Hematopoietic multipotent progenitor cell treated with erythropoietin and hydrocortisone succinate and interleukin-3 and kit ligand, for 17 days (in vitro differentiated cells): ENCODE measurements around the gene TMEM181.

Source experiments
- DNase-seq: peaks from one replicate; pipeline ENCODE4 v3.0.0-alpha.2; 2015; ENCODE audit warnings: low spot score

TMEM181 gene

DNA sequence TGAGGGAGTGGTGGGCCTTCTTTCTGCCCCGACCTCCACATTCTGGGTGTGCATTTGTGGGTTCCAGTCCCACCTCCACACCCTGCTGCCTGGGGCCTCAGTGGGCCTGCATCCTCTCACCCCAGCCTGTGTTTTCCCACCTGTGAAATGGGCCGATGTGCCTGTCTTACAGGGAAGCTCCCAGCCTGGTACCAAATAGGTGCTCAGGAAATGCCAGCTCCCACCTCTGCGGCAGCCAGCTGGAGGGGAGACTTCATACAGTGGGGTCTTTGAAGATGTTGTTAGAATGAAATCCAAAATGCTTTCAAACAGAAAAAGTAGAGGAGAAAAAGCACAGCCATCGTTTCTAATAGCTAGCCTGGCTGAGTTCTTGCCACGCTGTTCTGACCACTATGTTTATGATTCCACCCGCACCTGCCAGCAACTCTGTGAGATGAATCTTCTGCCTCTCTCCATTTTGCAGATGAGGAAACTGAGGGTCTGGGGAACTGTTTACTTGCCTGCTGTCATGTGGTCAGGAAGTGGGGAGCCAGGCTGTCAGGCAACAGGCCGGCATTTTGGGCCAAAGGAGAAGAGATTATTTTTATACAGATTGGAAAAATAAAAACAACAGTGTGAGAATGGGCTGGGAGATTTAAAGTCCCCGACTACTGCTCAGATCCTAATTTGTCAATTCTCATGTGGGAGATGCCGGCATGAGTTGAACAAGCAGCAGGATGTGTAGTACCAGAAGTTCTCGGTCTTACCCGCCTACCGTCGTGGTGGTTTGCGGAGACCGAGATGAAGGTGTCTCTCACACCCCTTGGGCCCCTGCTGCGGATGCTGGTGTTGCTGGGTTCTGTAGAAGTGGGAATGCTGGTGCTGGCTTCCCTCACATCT lies 4.6 kb downstream of the TMEM181 start:
- no peak for DNase-seq

DNA sequence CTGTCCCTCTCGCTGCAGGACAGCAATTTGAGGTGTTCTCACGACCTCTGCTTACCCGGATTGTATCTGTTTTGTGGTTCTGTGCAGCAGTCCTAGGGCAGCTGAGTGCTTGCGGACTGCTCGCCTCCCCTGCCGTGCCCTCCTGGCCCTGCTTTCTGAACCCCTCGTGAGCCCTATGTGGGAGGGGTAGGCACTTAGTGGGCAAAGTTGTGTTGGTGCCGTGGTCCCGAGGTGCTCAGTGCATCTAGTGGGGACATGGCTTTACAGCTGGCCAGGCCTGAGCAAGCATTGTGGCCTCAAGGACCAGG lies 5.2 kb downstream of the TMEM181 start:
- no peak for DNase-seq

- no peak for DNase-seq
Measured at GRCh38 chr6:158565482-158566040, 5.7 kb downstream of the TMEM181 start.

GRCh38 chr6:158566207-158566818 lies 6.4 kb downstream of the TMEM181 start:
- no peak for DNase-seq

DNA sequence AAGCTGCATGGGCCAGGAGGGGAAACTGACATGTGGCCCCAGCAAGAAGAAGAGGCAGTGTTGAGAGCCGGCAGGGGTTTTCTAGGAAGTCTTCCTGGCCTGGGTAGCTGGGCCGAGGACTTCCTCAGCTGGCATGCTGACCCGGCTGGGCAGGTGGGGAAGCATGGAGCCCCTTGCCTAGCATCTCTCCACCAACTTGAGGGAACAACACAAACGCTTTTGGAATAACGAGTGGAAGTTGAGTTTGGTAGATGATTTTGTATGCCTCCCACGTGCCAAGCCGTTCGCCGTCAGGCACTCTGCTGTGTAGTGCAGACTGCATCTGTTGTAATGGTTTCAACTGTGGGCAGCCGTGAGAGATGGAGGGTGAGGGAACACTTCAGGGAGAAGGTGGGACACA lies 7.3 kb downstream of the TMEM181 start:
- DNase-seq = no peak

GRCh38 chr6:158567871-158568401 lies 8.0 kb downstream of the TMEM181 start:
- DNase-seq = no peak

DNA sequence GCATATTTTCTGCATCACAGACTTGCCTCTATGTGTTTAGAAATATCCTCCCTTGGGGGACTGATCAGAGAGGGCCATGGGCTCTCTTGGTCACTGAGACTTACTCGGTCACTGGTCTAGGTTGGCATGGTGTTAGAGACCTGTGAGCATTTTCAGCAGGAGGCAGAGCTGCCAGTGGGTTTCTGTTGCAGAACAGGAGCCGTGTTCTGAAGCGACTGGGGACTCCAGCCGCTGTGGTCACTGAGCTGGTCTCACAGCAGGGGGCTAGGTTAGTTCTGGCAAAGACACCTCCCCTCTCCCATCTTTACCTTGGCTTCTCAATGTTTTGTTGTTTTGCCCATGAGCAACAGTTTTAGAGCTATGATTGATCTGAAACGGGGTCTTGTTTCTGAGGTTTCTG lies 8.7 kb downstream of the TMEM181 start:
- no peak for DNase-seq

- no peak for DNase-seq
Measured at GRCh38 chr6:158569036-158569435, 9.1 kb downstream of the TMEM181 start.

GRCh38 chr6:158570681-158570962 lies 10.7 kb downstream of the TMEM181 start:
- no peak for DNase-seq

DNA sequence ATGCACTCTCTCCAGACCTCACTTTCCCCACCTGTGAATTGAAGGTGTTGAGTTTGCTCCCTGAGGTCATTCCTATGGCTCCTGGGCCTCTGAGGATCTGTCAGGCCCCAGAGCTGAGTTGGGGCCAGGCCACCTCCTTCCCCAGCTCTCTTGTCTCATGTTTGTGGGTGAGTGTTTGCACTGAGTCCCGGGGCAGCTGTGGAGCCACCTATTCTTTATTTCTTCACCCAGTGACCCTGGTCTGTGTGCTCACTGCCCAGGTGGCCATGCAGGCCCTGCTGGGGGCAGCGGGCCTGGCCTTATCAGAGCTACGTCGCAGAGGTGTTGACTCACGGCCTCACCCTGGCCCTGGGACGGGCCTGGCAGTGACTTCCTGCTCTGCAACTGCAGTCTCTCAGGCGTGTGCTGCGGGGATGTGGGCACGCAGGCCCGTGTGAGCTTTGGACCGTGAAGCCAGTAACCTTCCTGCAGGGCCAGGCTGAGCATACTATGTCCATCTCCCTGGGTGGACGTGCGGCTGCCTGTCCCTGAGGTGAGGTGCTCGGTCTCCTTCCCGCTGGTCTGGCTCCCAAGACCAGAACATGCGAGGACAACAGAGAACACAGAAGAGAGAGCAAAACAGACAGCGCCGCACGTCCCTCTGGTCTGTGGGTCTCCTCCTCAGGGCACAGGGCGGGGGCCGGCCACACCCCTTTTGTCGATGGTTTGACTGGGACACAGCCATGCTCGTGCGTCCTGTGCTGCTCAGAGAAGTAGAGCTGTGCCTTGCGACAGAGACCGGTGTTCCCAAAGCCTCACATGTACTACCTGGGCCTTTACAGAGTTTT lies 12.1 kb downstream of the TMEM181 start:
- DNase-seq = peak; percentile 23

- no peak for DNase-seq
Measured at GRCh38 chr6:158572653-158573541, 13.0 kb downstream of the TMEM181 start.

DNA sequence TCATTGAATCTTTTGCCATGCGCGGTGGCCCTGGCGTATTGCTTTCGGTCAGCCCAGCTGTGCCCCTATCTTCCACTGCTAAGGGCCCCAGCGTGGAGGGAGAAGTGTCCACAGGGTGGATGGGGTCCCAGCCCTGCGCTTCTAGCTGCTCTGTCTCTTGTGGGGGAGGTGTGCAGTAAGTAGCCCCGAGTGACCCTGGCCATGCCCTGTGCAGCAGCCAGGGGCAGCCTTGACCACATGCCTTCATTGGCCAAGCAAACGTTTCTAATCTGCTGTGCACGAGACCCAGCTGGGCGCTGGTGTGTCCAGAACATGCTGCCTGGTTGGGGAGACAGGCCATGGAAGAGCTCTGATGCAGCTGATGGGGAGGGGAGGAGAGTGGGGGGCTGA lies 13.6 kb downstream of the TMEM181 start:
- no peak for DNase-seq

- no peak for DNase-seq
Measured at GRCh38 chr6:158574800-158575199, 14.9 kb downstream of the TMEM181 start.

- DNase-seq = no peak
Measured at GRCh38 chr6:158575550-158575949, 15.7 kb downstream of the TMEM181 start.

GRCh38 chr6:158584236-158584651 lies 24.4 kb downstream of the TMEM181 start:
- DNase-seq = no peak

- no peak for DNase-seq
Measured at GRCh38 chr6:158586652-158587051, 26.8 kb downstream of the TMEM181 start.

DNA sequence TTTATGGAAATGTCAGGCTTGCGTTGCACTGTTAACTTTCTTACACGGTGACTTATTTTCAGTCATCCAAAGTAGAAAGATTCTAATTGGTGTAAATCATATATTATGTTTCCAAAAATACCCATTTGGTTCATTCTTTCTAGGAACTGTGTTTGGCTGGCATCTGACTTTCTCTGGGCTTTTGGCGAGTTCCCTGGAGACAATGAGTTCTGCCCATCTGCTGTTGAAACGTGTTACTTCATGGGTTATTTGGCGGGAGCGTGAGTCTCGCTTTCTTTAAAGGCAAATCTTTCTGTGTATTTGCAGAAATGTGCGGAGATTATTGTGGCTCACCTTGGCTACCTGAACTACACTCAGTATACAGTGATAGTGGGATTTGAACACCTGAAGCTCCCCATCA lies 29.5 kb downstream of the TMEM181 start:
- DNase-seq = no peak

DNA sequence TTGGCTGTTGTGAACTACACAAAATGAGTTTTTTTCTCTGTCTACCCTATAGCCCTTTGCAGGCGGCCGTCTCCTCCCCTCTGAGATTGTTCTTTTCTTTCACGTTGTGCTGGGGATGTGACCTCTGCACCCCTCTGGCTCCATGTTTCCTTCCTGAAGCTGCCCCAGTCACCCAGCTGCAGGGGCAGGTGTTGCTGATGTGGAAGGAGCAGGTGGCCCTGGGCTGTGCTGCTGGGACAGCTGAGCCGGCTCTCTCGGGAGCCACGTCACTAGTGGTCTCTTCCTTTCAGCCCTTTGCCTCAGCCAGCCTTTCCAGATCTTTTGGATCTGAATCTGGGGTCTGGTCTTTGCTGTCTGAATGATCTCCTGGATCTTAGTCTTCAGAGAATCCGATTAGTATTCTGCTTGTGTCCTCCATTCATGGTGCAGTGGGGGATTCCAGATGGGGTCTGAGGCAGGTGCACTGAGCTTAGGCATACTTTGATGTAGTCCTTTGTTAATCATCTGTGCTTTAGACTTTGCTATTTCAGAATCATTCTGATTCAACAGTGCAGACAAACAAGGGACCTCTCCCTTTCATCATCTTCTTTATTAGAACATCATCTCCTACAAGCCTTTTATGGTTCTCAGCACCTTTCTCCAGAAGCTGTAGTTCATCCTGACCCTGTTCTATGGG lies 31.4 kb downstream of the TMEM181 start:
- DNase-seq = no peak

- no peak for DNase-seq
Measured at GRCh38 chr6:158591810-158592209, 31.9 kb downstream of the TMEM181 start.

DNA sequence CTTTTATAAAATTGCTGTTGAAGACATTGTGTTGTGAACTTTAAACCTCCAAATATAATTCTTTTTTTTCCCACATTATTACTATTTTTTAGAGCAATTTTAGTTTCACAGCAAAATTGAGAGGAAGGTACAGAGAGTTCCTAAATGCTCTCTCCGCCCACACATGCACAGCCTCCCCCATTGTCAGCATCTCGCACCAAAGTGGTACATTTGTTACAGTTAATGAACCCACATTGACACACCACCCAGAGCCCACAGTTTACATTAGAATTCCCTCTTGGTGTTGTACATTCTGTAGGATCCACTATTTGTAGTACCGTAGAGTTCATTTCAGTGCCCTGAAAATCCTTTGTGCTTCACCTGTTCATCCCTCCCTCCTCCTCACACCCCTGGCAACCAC lies 33.8 kb downstream of the TMEM181 start:
- no peak for DNase-seq

- DNase-seq = no peak
Measured at GRCh38 chr6:158595223-158595622, 35.3 kb downstream of the TMEM181 start.
